Neuronal stem cell (in vitro differentiated cells): ENCODE measurements around the gene TMEM9.

ENCODE experiments used
- DNase-seq: peaks from one replicate; pipeline ENCODE4 v3.0.0-alpha.2; 2013; ENCODE audit warnings: low spot score
- H2AFZ ChIP-seq: one replicate; pipeline ENCODE4 v1.6.1; 2013; ENCODE audit warnings: mild to moderate bottlenecking, low read length, inconsistent platforms
- H2AK5ac ChIP-seq: 2 replicates; pipeline ENCODE4 v1.6.1; 2013; ENCODE audit warnings: low read depth, mild to moderate bottlenecking, inconsistent platforms, low read length, moderate library complexity, mixed read lengths
- H2BK120ac ChIP-seq: 2 replicates; pipeline ENCODE4 v1.6.1; 2013; ENCODE audit warnings: low read depth, mild to moderate bottlenecking, inconsistent platforms, low read length, moderate library complexity, mixed read lengths
- H2BK12ac ChIP-seq: one replicate; pipeline ENCODE4 v1.6.1; 2013; ENCODE audit warnings: low read length, inconsistent platforms
- H2BK15ac ChIP-seq: 2 replicates; pipeline ENCODE4 v1.6.1; 2013; ENCODE audit warnings: mild to moderate bottlenecking, low read length, inconsistent platforms, mixed read lengths
- H2BK5ac ChIP-seq: one replicate; pipeline ENCODE4 v1.6.1; 2013; ENCODE audit warnings: inconsistent platforms, mild to moderate bottlenecking, low read length, moderate library complexity
- H3K14ac ChIP-seq: one replicate; pipeline ENCODE4 v1.6.1; 2013; ENCODE audit warnings: low read length, inconsistent platforms
- H3K18ac ChIP-seq: 2 replicates; pipeline ENCODE4 v1.6.1; 2013; ENCODE audit warnings: low read length, inconsistent platforms
- H3K23ac ChIP-seq: 2 replicates; pipeline ENCODE4 v1.6.1; 2013; ENCODE audit warnings: low read depth, mild to moderate bottlenecking, mixed read lengths, low read length, inconsistent platforms; ENCODE audit not compliant: poor library complexity
- H3K27ac ChIP-seq: replicated peaks from 3 replicates; pipeline ENCODE4 v1.5.1; 2013; ENCODE audit warnings: low read length, inconsistent platforms
- H3K27me3 ChIP-seq, 3 experiments: 2 replicates each; pipeline ENCODE4 v1.6.1; 2013; ENCODE audit warnings: low read length in 3 of 3, mild to moderate bottlenecking in 2 of 3, inconsistent platforms in 1 of 3, low read depth in 1 of 3, mixed read lengths in 1 of 3, moderate library complexity in 1 of 3; ENCODE audit not compliant: control insufficient read depth in 3 of 3, insufficient read depth in 3 of 3
- H3K36me3 ChIP-seq, 2 donors: replicated peaks in 1 of 2; 2 replicates each; pipeline ENCODE4 v1.6.1; 2013; ENCODE audit warnings: low read length in 2 of 2; ENCODE audit not compliant: control insufficient read depth in 2 of 2, insufficient read depth in 2 of 2
- H3K4ac ChIP-seq: 2 replicates; pipeline ENCODE4 v1.6.1; 2013; ENCODE audit warnings: inconsistent platforms, mild to moderate bottlenecking, low read length, moderate library complexity
- H3K4me1 ChIP-seq, 2 donors: 1 replicate in 1 of 2; 2 replicates in 1 of 2; pipeline ENCODE4 v1.6.1; 2013; ENCODE audit warnings: low read length in 2 of 2, low read depth in 1 of 2; ENCODE audit not compliant: control insufficient read depth in 2 of 2, insufficient read depth in 1 of 2
- H3K4me2 ChIP-seq: one replicate; pipeline ENCODE4 v1.6.1; 2013; ENCODE audit warnings: mild to moderate bottlenecking, low read length, inconsistent platforms; ENCODE audit not compliant: insufficient read depth, poor library complexity, severe bottlenecking
- H3K4me3 ChIP-seq, 2 donors: 2 replicates each; pipeline ENCODE4 v1.5.1; 2013; ENCODE audit warnings: low read length in 2 of 2, mild to moderate bottlenecking in 2 of 2, inconsistent platforms in 1 of 2, moderate library complexity in 1 of 2
- H3K79me1 ChIP-seq: one replicate; pipeline ENCODE4 v1.6.1; 2013; ENCODE audit warnings: low read depth, mild to moderate bottlenecking, inconsistent platforms, low read length, moderate library complexity
- H3K9ac ChIP-seq: one replicate; pipeline ENCODE4 v1.6.1; 2013; ENCODE audit warnings: mild to moderate bottlenecking, low read depth, low read length, inconsistent platforms; ENCODE audit not compliant: poor library complexity
- H3K9me3 ChIP-seq, 2 donors: replicated peaks in 1 of 2; 2 replicates each; pipeline versions ENCODE3 to v1.6.1; 2013; ENCODE audit warnings: low read length in 2 of 2, mild to moderate bottlenecking in 2 of 2, inconsistent platforms in 1 of 2, low read depth in 1 of 2, mixed read lengths in 1 of 2, moderate library complexity in 1 of 2; ENCODE audit not compliant: control insufficient read depth in 2 of 2, insufficient read depth in 1 of 2
- H4K8ac ChIP-seq: one replicate; pipeline ENCODE4 v1.6.1; 2013; ENCODE audit warnings: low read depth, mild to moderate bottlenecking, inconsistent platforms, low read length, moderate library complexity
- H4K91ac ChIP-seq: one replicate; pipeline ENCODE4 v1.6.1; 2013; ENCODE audit warnings: low read length, low read depth, mild to moderate bottlenecking, inconsistent platforms; ENCODE audit not compliant: poor library complexity
- WGBS, 2 donors: extraction: QIAGEN DNeasy Blood & Tissue Kit; methylation state at CpG; one replicate each; pipeline ENCODE4 v1.1.7; 2013; ENCODE audit warnings: missing lambda C conversion rate in 2 of 2, mixed read lengths in 1 of 2; ENCODE audit not compliant: insufficient read length in 2 of 2, insufficient replicate concordance in 1 of 2; ENCODE audit errors: extremely low coverage in 2 of 2; 5-methylcytosine and 5-hydroxymethylcytosine counted together

Gene TMEM9

GRCh38 chr1:201085902-201086735 is 68.2 kb downstream of the TMEM9 start:
- Histone ChIP-seq H3K27ac (no peak overlapping the region), H3K14ac (no peak overlapping the region), H2AK5ac (no peak overlapping the region), H2BK5ac (no peak overlapping the region), H3K9me3 (peaks cover 0 to 2% of the 10 kb centered on the region in 2 donors), H3K27me3 (no peaks in the 10 kb centered on the region), H3K4me1 (peaks cover 16 to 24% of the 10 kb centered on the region in 2 donors), H3K9ac (no peak overlapping the region), H2BK15ac (no peak overlapping the region), H2AFZ (no peak overlapping the region), H3K36me3 (no peaks in the 10 kb centered on the region), H3K4me2 (no peak overlapping the region), H3K18ac (no peak overlapping the region), H4K8ac (no peak overlapping the region), H2BK12ac (no peak overlapping the region), H3K79me1 (no peaks in the 10 kb centered on the region), H3K4me3 (no peak overlapping the region), H3K4ac (no peak overlapping the region), H3K23ac (no peak overlapping the region), H4K91ac (no peak overlapping the region), H2BK120ac (no peak overlapping the region)
- WGBS, 2 donors, result no CpG with 5 or more reads among the region's 12 CpGs
- peak; percentile 29 for DNase-seq
